Esophagus (tissue), 2 donors: ENCODE results near the gene PLCB1. TPM values are rescaled to one million over a fixed set of nuclear protein-coding genes. Genes with fewer than 3 reads are reported as not detected.

Experiments
- H3K27ac ChIP-seq, 2 donors: one replicate each; pipeline ENCODE4 v1.5.1; 2013; ENCODE audit warnings: low read depth in 2 of 2, mild to moderate bottlenecking in 2 of 2, inconsistent platforms in 1 of 2, low read length in 1 of 2, moderate library complexity in 1 of 2
- H3K27me3 ChIP-seq, 2 donors: one replicate each; pipeline ENCODE4 v1.6.1; 2013; ENCODE audit warnings: low read length in 2 of 2, control low read depth in 1 of 2, mild to moderate bottlenecking in 1 of 2; ENCODE audit not compliant: insufficient read depth in 2 of 2, control insufficient read depth in 1 of 2
- H3K36me3 ChIP-seq, 2 donors: one replicate each; pipeline ENCODE4 v1.6.1; 2013; ENCODE audit warnings: low read length in 1 of 2; ENCODE audit not compliant: control insufficient read depth in 2 of 2, insufficient read depth in 2 of 2
- H3K4me1 ChIP-seq, 2 donors: one replicate each; pipeline ENCODE4 v1.6.1; 2013; ENCODE audit warnings: low read length in 1 of 2; ENCODE audit not compliant: control insufficient read depth in 2 of 2, insufficient read depth in 2 of 2
- H3K4me3 ChIP-seq, 2 donors: one replicate each; pipeline ENCODE4 v1.5.1; 2013; ENCODE audit warnings: low read length in 2 of 2, mild to moderate bottlenecking in 2 of 2, low read depth in 1 of 2, moderate library complexity in 1 of 2
- H3K9me3 ChIP-seq, 2 donors: one replicate each; pipeline ENCODE4 v1.6.1; 2013; ENCODE audit warnings: mild to moderate bottlenecking in 2 of 2, low read depth in 1 of 2, low read length in 1 of 2, moderate library complexity in 1 of 2; ENCODE audit not compliant: control insufficient read depth in 2 of 2, insufficient read depth in 1 of 2
- WGBS, 2 donors: extraction: QIAGEN DNeasy Blood & Tissue Kit; methylation state at CpG; one replicate each; pipeline ENCODE4 v1.1.7; 2013; 5-methylcytosine and 5-hydroxymethylcytosine counted together
- polyA plus RNA-seq, 2 donors: library from polyadenylated mRNA; stranded (reverse); fragments of 200-250 nt; gene quantifications; one replicate each; pipeline ENCODE4 v1.2.3, GENCODE V29; 2013
- donor health status: healthy with polysubstance abuse.
- donor health status: Bipolar disorder and iron deficiency.

Gene PLCB1
- polyA plus RNA-seq, 2 donors: 1.7 to 3.0 TPM

GRCh38 chr20:8228315-8228714, 96.2 kb downstream of the PLCB1 start:
- Histone ChIP-seq H3K4me1 (no peaks in the 10 kb centered on the region), H3K36me3 (no peaks in the 10 kb centered on the region), H3K9me3 (no peaks in the 10 kb centered on the region), H3K4me3 (no peak overlapping the region), H3K27ac (no peak overlapping the region), H3K27me3 (no peaks in the 10 kb centered on the region)
- WGBS, 2 donors: 65 to 82% methylated on average over 3 of the region's 3 CpGs

GRCh38 chr20:8229090-8229489, 97.0 kb downstream of the PLCB1 start:
- Histone ChIP-seq H3K4me3 (no peak overlapping the region), H3K4me1 (no peaks in the 10 kb centered on the region), H3K9me3 (no peaks in the 10 kb centered on the region), H3K36me3 (no peaks in the 10 kb centered on the region), H3K27ac (no peak overlapping the region), H3K27me3 (no peaks in the 10 kb centered on the region)
- 76 to 88% methylated on average over 1 of the region's 1 CpG for WGBS, 2 donors

GRCh38 chr20:8231038-8231437, 99.0 kb downstream of the PLCB1 start:
- no peak overlapping the region for H3K27ac ChIP-seq
- H3K4me1 ChIP-seq: no peaks in the 10 kb centered on the region
- H3K27me3 ChIP-seq: no peaks in the 10 kb centered on the region
- H3K4me3 ChIP-seq: no peak overlapping the region
- H3K36me3 ChIP-seq: no peaks in the 10 kb centered on the region
- H3K9me3 ChIP-seq: no peaks in the 10 kb centered on the region

DNA sequence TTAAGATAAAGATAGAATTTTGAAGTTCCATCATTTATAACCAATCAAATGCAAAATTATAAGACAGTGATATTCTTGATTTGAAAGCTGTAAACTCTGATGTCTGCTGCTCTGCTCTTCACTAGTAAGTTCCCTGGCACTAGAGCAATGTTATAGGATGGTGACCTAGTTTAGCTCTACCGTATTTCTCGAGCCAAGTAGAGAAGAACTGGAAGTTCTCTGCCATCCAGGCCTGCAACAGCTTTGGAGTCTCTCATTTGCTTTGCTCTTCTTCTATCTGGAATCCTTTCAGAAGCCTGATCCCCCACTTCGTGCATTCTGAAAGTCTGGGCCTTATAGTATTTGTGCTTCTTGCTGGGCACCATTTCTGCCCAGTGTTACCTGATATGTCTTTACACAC, 100.3 kb downstream of the PLCB1 start:
- no peaks in the 10 kb centered on the region for H3K4me1 ChIP-seq
- no peak overlapping the region for H3K27ac ChIP-seq
- H3K27me3 ChIP-seq: no peaks in the 10 kb centered on the region
- H3K36me3 ChIP-seq: no peaks in the 10 kb centered on the region
- no peaks in the 10 kb centered on the region for H3K9me3 ChIP-seq
- WGBS, 2 donors: 80 to 83% methylated on average over 3 of the region's 3 CpGs
- no peak overlapping the region for H3K4me3 ChIP-seq

DNA sequence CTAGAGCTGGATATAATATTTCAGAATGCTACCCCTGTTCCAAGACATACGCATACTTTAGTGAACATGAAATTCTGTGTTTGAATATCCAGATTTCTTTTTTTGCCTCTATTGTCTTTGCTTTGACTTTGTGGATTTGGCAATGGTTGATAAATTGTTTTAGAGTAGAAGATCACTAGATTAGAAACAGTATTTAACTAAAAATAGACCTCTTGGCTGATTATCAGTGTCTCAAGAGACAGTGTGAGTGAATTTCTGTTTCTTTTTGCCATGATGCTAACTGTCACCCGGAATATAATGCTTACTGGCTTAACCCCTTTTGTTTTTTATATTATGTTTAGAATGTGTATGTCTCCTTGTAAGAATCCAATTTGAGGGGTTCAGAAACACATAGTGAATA, 102.5 kb downstream of the PLCB1 start:
- Histone ChIP-seq H3K4me1 (no peaks in the 10 kb centered on the region), H3K27ac (no peak overlapping the region), H3K36me3 (no peaks in the 10 kb centered on the region), H3K9me3 (no peaks in the 10 kb centered on the region), H3K4me3 (no peak overlapping the region), H3K27me3 (no peaks in the 10 kb centered on the region)
- 63 to 64% methylated on average over 2 of the region's 2 CpGs for WGBS, 2 donors

- Histone ChIP-seq H3K27ac (no peak overlapping the region), H3K27me3 (no peaks in the 10 kb centered on the region), H3K9me3 (no peaks in the 10 kb centered on the region), H3K4me3 (no peak overlapping the region), H3K36me3 (no peaks in the 10 kb centered on the region), H3K4me1 (no peaks in the 10 kb centered on the region)
- 79 to 82% methylated on average over 2 of the region's 2 CpGs for WGBS, 2 donors
Observed at GRCh38 chr20:8242066-8242465, 110.0 kb downstream of the PLCB1 start.

DNA sequence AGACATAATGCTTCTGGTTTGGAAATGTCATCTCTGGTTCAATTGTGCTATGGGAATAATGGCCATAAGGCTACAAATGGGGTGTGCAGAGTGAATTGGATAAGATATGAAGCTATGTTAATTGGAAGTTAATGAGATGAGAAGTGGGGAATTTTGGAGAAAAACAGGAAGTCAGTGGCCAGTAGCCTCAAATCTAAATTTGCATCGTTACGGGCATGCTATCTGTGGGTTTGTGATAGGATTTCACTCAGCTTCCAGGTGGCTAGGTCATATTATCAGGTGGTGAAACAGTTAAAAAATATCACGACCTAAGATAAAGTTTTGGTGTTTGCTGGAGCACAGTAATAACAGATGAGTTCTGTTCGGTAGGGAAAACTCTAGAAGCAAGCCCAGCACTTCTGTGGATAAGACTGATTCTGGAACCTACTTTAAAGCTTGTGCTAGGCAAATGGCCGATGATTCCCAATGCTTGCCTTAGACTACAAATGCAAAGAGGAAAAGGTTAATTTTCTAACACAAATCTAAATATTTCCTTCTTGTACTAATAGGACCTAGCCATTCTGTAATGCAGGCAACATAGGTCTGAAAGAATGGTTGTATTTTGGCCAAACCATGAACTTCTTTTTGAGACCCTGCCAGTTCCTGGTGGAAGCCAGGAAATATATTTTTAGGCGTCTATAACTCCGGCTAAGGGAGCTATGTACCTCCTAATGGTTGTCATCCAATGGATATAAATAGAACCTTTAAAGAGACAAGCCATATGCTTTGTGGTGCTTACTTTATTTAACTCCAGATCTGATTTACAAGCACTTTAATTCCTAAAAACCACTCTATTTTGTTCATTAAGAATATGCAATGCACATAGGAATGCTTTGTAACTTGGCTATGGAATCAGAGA, 111.0 kb downstream of the PLCB1 start:
- no peak overlapping the region for H3K4me3 ChIP-seq
- H3K4me1 ChIP-seq: no peaks in the 10 kb centered on the region
- no peaks in the 10 kb centered on the region for H3K9me3 ChIP-seq
- H3K27ac ChIP-seq: no peak overlapping the region
- no peaks in the 10 kb centered on the region for H3K27me3 ChIP-seq
- H3K36me3 ChIP-seq: no peaks in the 10 kb centered on the region
- WGBS, 2 donors: 56 to 62% methylated on average over 7 of the region's 7 CpGs

DNA sequence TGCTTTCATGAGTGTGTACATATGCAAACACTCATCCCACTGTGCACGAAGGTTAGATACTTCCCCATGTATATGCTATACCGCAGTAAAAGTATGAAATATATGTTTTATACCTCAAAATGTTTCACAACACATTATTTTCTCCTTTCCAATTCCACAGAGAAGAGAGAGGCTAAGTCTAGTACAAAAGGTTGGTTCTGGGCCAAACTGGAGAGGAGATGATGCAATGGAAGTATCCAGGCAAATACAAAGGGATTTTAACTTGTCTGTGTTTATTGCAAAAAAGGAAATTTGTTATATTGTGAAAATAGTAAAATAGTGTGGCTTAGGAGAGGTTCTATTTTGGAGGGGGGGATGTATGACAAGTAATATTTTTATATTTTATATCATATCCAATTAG, 112.6 kb downstream of the PLCB1 start:
- 69 to 76% methylated on average over 2 of the region's 2 CpGs for WGBS, 2 donors
- no peak overlapping the region for H3K27ac ChIP-seq
- H3K4me1 ChIP-seq: no peaks in the 10 kb centered on the region
- H3K4me3 ChIP-seq: no peak overlapping the region
- H3K27me3 ChIP-seq: no peaks in the 10 kb centered on the region
- H3K36me3 ChIP-seq: no peaks in the 10 kb centered on the region
- no peaks in the 10 kb centered on the region for H3K9me3 ChIP-seq

- no peak overlapping the region for H3K4me3 ChIP-seq
- H3K4me1 ChIP-seq: no peaks in the 10 kb centered on the region
- no peaks in the 10 kb centered on the region for H3K36me3 ChIP-seq
- H3K9me3 ChIP-seq: no peaks in the 10 kb centered on the region
- H3K27ac ChIP-seq: no peak overlapping the region
- H3K27me3 ChIP-seq: no peaks in the 10 kb centered on the region
- 100% methylated on average over 1 of the region's 1 CpG for WGBS, 2 donors
Observed at GRCh38 chr20:8246153-8246552, 114.1 kb downstream of the PLCB1 start.

DNA sequence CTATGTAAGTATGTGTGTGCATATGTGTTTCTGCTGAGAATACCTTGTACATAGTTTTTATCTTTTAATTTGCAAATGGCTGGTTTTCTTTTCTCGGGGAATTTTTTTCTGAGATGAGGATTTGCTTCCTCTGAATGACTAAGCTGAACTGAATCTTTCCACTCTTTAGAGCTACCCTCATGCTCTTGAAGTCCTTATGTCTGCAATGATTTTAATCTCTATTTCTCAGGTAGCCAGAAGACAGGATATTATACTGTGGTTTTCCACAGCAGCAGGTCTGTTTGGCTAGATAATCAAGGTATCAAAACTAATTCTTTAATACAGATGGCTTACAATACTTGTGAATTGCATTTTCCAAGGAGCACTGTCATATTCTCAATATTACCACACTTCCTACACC, 114.7 kb downstream of the PLCB1 start:
- H3K4me3 ChIP-seq: no peak overlapping the region
- WGBS, 2 donors: 77 to 90% methylated on average over 1 of the region's 1 CpG
- H3K4me1 ChIP-seq: no peaks in the 10 kb centered on the region
- no peaks in the 10 kb centered on the region for H3K27me3 ChIP-seq
- H3K36me3 ChIP-seq: no peaks in the 10 kb centered on the region
- H3K9me3 ChIP-seq: no peaks in the 10 kb centered on the region
- H3K27ac ChIP-seq: no peak overlapping the region
